Measurements from ENCODE around the gene GSK3A. TPM values are rescaled to one million over a fixed set of nuclear protein-coding genes. Genes with fewer than 3 reads are reported as not detected.

Gene GSK3A
- 45.4 and 52.3 TPM in 2 replicates for total RNA-seq
- long read RNA-seq: 0 reads

DNA sequence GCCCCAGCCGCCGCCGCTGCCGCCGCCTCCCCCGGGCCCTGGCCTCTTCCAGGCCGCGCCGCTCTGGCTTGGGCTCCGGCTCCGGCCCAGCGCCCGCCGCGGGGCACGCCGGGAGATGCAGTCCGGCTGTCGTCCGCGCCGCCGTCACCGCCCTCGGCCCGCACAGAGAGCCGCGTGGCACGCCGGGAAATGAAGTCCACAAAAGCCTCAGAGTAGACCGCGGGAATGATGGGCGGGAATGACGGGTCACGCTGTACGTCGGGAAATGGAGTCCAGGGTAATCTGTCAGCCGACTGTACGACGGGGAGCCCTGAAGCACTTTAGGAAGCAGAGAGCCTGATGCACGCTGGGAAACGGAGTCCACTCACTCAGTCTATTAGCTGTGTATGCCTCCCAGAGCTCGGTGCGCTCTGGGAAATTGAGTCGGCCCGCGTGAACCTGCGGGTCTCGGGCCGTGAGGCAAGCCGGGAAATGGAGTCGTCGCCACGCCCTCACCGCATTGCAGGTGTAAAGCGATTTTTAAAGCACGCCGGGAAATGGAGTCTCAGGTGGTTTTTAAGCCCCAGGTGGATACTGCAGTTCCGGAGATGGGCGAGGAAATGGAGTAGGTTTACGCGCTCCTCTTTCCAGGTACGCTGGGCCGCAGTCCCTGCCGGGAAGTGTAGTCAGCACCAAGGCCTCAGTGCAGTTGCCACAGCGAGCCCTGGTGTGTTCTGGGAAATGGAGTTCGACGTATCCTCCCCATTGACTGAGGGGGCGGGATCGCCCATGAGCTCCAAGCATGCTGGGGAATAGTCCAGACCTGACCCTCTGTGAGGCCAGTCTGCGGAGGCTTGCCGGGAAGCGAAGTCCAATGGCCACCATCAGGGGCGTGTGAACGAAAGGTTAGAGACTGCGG is at the start of gene GSK3A:
Gene GSK3A (minus strand): TSS at position 91 of the 898 bp plus-strand sequence. CDS start 137 bp downstream, outside the sequence.
- Mint-ChIP-seq H3K9me3 (ENCODE audit: unreplicated experiment) (no peaks in the 10 kb centered on the region), H3K4me1 (ENCODE audit: unreplicated experiment) (peaks cover 57% of the 10 kb centered on the region), H3K27ac (ENCODE audit: unreplicated experiment) (peak within 1 kb of the TSS; percentile 98), H3K4me3 (ENCODE audit: unreplicated experiment) (peak within 1 kb of the TSS; percentile 95), H3K36me3 (ENCODE audit: unreplicated experiment) (peaks cover 5% of the 10 kb centered on the region), H3K27me3 (ENCODE audit: unreplicated experiment) (no peaks in the 10 kb centered on the region)
- TF ChIP-seq, protein P1, sequence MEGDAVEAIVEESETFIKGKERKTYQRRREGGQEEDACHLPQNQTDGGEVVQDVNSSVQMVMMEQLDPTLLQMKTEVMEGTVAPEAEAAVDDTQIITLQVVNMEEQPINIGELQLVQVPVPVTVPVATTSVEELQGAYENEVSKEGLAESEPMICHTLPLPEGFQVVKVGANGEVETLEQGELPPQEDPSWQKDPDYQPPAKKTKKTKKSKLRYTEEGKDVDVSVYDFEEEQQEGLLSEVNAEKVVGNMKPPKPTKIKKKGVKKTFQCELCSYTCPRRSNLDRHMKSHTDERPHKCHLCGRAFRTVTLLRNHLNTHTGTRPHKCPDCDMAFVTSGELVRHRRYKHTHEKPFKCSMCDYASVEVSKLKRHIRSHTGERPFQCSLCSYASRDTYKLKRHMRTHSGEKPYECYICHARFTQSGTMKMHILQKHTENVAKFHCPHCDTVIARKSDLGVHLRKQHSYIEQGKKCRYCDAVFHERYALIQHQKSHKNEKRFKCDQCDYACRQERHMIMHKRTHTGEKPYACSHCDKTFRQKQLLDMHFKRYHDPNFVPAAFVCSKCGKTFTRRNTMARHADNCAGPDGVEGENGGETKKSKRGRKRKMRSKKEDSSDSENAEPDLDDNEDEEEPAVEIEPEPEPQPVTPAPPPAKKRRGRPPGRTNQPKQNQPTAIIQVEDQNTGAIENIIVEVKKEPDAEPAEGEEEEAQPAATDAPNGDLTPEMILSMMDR (IDR thresholded peaks at IDR 0.05): no peak
- peak; percentile 99 for DNase-seq (ENCODE audit: extremely low spot score, unreplicated experiment)

DNA sequence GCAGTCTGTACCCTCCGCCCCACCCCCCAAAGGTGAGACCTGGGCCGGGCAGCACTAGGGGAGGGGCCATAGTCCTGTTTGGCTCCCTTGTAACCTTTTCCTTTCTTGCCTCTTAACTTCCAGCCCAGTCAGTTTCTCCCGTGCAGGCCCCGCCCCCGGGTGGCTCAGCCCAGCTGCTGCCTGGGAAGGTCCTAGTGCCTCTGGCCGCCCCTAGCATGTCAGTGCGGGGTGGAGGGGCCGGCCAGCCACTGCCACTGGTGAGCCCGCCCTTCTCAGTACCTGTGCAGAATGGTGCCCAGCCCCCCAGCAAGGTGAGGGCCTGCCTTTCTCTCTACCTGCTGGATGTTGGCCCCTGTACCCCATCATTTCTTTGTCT is 49.0 kb upstream of the GSK3A start:
- no peak overlapping the region for H3K4me3 Mint-ChIP-seq (ENCODE audit: unreplicated experiment)
- no peaks in the 10 kb centered on the region for H3K9me3 Mint-ChIP-seq (ENCODE audit: unreplicated experiment)
- H3K36me3 Mint-ChIP-seq (ENCODE audit: unreplicated experiment): peaks cover 29% of the 10 kb centered on the region
- H3K27me3 Mint-ChIP-seq (ENCODE audit: unreplicated experiment): no peaks in the 10 kb centered on the region
- no peak overlapping the region for H3K27ac Mint-ChIP-seq (ENCODE audit: unreplicated experiment)
- no peak for DNase-seq (ENCODE audit: extremely low spot score, unreplicated experiment)
- H3K4me1 Mint-ChIP-seq (ENCODE audit: unreplicated experiment): peaks cover 1% of the 10 kb centered on the region
- TF ChIP-seq, protein P1 (IDR thresholded peaks at IDR 0.05): no peak

DNA sequence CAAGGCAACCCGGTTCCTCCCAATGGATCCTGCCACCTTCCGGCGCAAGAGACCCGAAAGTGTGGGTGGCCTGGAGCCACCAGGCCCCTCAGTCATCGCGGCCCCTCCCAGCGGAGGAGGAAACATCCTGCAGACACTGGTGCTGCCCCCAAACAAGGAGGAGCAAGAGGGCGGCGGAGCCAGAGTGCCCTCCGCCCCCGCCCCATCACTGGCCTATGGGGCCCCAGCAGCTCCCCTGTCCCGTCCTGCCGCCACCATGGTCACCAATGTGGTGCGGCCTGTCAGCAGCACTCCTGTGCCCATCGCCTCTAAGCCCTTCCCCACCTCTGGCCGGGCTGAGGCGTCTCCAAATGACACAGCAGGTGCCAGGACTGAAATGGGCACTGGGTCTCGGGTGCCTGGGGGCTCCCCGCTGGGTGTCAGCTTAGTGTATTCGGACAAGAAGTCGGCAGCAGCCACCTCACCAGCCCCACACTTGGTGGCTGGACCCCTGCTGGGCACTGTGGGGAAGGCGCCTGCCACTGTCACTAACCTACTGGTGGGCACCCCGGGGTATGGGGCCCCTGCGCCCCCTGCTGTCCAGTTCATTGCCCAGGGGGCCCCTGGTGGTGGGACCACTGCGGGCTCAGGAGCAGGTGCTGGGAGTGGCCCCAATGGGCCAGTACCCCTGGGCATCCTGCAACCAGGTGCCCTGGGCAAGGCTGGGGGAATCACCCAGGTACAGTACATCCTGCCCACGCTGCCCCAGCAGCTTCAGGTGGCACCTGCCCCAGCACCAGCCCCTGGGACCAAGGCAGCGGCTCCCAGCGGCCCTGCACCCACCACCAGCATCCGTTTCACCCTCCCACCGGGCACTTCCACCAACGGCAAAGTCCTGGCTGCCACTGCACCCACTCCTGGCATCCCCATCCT is 48.4 kb upstream of the GSK3A start:
- H3K4me1 Mint-ChIP-seq (ENCODE audit: unreplicated experiment): peaks cover 8% of the 10 kb centered on the region
- TF ChIP-seq, protein P1 (IDR thresholded peaks at IDR 0.05): peak; percentile 24
- no peak overlapping the region for H3K27ac Mint-ChIP-seq (ENCODE audit: unreplicated experiment)
- no peak overlapping the region for H3K4me3 Mint-ChIP-seq (ENCODE audit: unreplicated experiment)
- peak; percentile 85 for DNase-seq (ENCODE audit: extremely low spot score, unreplicated experiment)
- peaks cover 32% of the 10 kb centered on the region for H3K36me3 Mint-ChIP-seq (ENCODE audit: unreplicated experiment)
- no peaks in the 10 kb centered on the region for H3K27me3 Mint-ChIP-seq (ENCODE audit: unreplicated experiment)
- no peaks in the 10 kb centered on the region for H3K9me3 Mint-ChIP-seq (ENCODE audit: unreplicated experiment)

DNA sequence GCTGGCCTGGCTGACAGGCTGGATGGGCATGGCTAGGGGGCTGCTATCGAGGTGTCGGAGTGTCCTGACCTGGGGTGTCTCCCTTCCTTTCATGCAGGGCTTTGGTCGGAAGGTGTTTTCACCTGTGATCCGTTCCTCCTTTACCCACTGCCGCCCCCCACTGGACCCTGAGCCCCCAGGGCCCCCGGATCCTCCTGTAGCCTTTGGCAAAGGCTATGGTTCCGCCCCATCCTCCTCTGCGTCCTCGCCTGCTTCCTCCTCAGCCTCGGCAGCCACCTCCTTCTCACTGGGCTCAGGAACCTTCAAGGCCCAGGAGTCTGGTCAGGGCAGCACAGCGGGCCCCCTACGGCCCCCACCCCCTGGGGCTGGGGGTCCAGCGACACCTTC is 47.7 kb upstream of the GSK3A start:
- TF ChIP-seq, protein P1 (IDR thresholded peaks at IDR 0.05): no peak
- Mint-ChIP-seq H3K27me3 (ENCODE audit: unreplicated experiment) (no peaks in the 10 kb centered on the region), H3K4me1 (ENCODE audit: unreplicated experiment) (peaks cover 14% of the 10 kb centered on the region), H3K4me3 (ENCODE audit: unreplicated experiment) (no peak overlapping the region), H3K9me3 (ENCODE audit: unreplicated experiment) (no peaks in the 10 kb centered on the region), H3K36me3 (ENCODE audit: unreplicated experiment) (peaks cover 32% of the 10 kb centered on the region), H3K27ac (ENCODE audit: unreplicated experiment) (no peak overlapping the region)
- no peak for DNase-seq (ENCODE audit: extremely low spot score, unreplicated experiment)

Data from osteocyte (in vitro differentiated cells).